Measurements from ENCODE around the gene SENP2.

- TF ChIP-seq CTCF (IDR thresholded peaks at IDR 0.05; ENCODE audit: low read depth, low read length, missing input control) (no peak), EGR1 (IDR thresholded peaks at IDR 0.05; ENCODE audit: low read depth in 2 of 2) (no peak), ATF3 (IDR thresholded peaks at IDR 0.05) (no peak)
Measured at GRCh38 chr3:185582871-185583270, 3.2 kb upstream of the SENP2 start.
